CD4-positive, alpha-beta T cell treated with Interleukin-4 for 1 hour (primary cell): Measurements from ENCODE around the gene PDGFB.

ENCODE experiments used
- DNase-seq, 2 donors: peaks; one replicate each; pipeline ENCODE4 v3.0.0-alpha.2; 2020 to 2022

Gene PDGFB

DNA sequence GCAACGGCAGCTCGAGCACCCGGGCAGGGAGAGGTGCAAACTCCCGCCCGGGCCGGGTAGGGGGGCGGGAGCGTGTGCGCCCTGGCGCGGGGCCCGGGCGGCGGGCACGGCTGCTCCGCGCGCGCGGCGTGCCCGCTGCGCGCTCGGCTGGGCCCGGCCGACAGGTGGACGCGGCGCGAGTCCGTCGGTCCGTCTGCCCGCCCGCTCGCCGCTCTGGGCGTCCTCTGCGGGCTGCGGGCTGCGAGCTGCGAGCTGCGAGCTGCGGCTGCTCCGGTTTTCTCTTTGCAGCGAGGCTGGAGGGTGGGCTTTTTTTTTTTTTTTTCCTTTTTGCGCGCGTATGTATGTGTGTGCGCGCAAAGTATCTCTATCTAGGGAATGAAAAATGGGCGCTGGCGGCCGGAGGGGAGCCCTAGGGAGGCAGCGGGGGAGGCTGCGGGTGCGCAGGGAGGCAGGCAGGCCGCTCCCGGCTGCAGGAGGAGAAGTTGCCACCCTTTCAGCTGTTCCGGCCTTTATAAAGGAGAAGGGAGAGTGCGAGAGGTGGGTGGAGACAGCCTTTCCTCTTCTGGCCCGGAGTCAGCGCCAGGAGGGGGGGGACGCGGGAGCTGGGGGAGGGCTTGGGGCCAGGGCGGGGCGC is at the start of gene PDGFB:
Gene PDGFB, minus strand, starts transcription at position 487 of the 634 bp plus-strand sequence. CDS start 1,019 bp downstream, outside the sequence.
- DNase-seq: no peak

DNA sequence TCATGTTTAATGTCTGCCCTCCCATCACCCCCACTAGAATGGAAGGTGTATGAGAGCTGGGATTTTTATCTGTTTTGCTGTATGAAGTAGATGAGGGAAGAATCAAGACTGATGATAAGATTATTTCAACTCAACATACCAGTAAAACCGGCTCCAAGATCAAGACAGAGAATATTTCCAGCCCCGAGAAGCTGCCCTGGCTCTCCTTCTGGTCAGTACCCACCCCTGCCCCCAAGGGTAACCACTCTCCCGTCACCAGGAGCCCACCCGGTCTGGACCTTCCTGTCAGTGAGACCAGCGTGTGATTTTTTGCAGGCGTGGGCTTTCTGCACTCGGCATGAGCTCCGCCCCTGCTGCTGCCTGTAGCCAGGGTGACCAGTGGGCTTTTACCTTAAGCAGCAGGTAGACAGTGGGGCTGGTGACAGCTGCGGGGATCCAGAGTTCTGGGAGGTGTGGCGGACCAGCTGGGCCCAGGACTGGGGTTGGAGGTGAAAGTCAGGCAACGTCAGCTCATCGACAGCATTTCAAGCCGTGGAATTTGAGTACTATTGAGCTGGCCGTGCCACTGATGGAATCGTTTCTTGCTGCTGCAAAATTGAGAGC is 49.1 kb upstream of the PDGFB start:
- no peak for DNase-seq

DNA sequence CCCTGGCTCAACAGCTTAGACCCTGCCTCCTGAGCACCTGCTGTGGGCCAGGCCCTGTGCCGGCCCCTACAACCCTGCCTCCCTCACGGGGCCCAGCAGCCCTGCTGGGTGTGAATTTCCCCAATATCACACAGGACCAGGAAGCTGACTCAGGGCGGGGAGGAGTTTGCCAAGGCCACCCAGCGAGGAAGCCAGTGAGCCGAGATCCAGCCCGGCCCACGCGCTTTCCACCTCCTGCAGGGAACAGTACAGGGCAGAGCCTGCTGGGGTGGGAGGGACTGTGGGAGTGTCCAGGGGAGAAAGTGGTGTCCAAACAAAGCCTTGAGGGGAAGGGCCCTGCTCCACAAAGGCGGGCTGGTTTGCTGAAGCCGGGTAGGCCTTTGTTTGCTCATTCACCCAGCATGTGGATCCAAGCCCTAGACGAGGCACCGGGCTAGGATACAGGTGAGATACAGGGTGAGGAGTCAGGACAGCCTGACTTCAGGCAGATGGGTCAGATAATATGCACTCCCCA is 47.8 kb upstream of the PDGFB start:
- DNase-seq: peak in 1 of 2 donors; percentile 80

DNA sequence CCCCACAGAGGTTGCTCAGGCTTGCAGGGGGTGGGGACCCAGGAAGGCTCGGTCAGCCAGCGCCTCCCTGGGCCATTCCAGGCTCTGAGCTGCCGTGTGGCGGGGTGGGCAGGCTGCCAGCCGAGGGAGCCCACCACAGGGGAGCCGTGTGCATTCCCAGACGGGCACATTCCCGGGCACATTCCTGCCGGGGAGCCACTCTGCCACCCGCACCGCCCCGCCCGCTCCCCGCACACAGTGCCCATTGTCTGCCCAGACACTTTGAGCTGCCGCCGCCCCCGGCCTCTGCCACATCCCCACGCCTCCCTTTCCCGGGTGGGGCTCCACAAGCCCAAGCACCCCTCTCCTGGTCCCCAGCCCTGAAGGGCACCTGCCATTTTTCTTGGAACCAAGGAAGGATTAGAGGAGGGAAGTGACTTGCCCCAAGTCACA is 47.3 kb upstream of the PDGFB start:
- no peak for DNase-seq

DNA sequence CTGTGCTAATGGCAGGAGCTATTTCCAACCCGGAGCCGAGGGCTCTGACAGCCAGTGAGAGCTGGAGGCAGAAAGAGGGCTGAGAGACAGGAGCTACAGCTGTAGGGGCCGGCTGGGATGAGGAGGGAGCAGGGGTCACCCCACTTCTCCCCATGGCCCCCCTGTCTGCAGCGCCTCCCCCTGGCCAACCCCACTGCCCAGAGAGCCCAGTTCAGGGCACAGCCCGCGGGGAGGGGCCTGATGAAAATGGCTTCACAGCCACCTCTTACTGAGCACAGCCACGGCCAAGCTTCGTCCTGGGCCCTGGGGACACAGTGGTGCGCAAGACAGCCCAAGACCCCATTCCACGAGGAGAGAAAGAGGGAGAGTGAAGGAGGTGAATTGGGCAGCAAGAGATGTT is 46.7 kb upstream of the PDGFB start:
- DNase-seq: no peak

GRCh38 chr22:39290724-39291161 is 46.0 kb upstream of the PDGFB start:
- DNase-seq: no peak

DNA sequence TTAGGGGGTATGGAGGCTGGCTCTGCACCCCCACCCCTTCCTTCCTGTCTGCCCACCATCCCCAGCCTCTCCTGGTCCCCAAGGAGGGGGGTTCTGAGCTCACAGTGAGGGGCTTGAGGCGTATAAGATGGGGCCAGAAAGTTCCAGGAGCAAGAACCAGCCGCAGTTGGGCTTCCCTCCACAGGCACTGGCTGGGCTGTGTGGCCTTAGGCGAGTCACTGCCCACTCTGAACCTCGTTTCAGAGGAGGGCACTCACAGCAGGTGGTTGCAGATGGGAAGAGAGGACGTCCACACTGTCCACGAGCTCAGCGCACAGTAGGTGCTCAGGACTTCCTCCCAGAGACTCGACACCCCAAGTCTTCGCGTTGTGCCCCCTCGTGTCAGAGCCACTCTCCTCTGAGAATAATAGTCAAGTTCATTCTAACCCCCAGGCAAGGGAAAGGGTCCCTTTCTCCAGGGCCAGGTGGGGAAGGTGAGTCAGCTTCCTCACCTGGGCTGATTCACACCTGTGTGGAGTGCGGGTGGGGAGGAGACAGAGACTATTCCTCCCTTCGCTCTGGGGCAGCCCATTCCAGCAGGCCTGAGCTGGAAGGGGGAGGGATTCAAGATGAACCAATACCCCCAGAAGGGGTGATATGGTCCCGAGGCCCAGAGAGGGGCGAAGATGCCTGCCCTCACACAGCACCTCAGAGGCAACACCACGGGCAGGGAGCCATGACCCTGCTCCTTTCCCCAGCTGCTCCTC is 45.4 kb upstream of the PDGFB start:
- no peak for DNase-seq

DNA sequence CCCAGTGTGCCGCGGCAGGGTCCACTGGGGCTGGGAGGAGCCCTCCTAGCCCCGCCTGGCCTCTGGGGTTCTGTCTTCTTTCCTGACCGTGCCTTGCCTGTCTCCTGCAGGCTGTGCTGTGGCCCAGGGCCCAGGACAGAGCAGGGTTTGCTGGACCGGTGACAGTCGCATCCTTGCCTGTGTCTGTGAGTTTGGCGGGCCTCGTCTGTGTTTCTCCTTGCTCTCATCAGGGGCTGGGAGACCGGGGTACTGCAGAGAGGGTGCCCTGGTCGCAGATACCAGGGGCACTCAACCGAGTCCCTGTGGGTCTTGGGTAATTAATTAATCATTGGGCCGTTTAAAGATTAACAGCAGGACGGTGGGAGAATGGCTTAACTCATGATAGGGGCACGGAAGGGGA is 44.8 kb upstream of the PDGFB start:
- no peak for DNase-seq

- no peak for DNase-seq
These were observed 43.5 kb upstream of the PDGFB start for GRCh38 chr22:39288135-39288898.

DNA sequence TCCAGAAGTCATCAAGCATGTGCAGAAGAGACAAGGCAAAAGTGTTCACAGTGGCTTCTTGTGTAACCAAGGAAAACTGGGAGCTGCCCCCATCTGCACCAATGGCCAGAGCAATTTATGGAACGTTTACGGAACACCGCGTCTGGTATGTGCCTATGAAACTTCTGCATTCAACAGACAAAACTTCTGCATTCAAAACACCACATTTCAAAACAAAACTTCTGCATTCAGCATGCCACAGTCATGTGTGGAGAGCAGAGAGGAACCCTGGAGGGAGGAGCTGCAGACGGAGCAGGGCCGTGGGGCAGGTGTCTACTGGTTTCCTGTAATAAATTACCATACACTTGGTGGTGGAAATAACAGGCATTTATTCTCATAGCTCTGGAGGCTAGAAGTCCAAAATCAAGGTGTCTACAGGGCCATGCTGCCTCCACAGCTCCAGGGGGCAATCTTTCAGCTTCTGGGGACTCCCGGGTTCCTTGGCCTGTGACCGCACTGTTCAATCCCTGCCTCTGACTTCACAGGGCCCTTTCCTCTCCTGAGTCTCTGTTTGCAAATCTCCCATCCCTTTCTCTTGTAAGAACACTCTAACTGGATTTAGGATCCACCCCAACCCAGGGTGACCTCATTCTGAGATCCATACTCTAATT is 42.4 kb upstream of the PDGFB start:
- peak; percentile 17 to 38 for DNase-seq

GRCh38 chr22:39284983-39285382 is 40.2 kb upstream of the PDGFB start:
- DNase-seq: no peak

DNA sequence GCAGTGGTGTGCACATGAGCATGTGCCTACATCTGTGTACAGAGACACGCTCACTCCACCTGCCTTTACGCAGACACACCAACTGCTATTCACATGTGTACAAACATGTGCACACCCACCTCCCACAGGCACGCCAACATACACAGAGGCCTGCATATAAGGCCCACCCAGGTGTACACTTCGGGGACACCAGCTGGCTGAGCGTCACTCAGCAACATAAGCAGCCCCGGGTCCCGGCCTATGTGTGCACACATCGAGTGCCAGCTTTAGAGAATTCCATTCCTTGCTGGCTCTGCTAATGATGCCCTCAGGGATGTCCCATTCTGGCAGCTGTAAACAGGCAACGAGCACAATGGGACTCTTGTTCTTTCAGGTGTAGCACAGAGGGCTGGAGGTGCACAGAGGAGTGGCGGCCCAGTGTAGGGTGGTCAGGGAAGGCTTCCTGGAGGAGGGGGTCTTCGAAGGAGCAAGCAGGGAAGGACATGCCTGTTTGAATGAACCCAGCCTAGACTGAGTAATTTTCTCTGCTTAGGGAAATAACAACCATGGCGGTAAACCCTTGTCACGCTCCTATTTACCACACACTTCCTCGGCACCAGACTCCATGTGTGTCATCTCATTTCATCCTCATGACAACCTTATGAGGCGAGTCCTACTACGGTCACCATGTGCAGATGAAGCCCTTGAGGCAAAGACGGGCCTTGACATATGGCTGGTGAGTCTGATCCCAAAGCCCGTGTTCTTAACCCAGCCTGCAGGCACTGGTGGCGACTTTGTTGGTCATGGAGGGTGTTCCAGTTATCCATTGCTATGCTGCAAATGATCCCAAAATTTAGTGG is 39.6 kb upstream of the PDGFB start:
- DNase-seq: no peak

DNA sequence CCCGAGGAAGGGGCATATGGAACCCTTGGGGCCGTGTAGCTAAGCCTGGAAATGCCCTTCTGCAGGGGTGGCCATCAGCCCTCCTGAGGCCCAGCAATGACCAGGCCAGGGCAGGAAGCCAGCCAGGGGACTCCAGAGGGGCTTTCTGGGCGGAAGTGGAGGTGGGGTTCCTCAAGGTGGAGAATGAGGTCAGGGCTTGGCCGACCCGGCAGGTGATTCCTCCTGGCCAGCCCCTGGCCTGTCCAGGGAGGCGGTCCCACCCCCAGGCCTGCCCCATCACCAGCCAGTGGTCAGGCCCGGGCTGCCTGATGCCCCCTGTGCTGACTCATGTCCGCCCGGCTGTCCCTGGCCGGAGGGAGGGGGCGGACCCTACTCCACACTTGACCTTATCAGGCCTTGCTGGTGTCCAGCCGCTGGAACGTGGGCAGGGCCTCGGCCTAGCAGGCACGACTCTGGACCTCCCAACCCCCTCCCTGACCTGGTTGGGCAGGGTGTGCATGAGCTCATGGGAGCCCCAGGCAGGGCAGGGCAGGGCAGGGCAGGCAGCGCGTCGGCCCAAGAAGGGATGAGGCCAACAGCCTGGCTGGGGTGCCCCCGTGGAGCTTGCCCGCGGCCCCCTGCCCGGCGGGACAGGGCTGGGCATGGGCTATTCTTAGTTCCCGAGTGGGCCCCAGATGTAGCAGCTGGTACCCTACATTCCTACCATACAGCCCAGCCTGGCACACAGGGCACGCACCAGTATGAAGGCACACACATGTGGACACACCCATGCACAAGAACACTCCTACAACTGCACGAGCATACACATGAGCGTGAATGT is 38.8 kb upstream of the PDGFB start:
- no peak for DNase-seq

DNA sequence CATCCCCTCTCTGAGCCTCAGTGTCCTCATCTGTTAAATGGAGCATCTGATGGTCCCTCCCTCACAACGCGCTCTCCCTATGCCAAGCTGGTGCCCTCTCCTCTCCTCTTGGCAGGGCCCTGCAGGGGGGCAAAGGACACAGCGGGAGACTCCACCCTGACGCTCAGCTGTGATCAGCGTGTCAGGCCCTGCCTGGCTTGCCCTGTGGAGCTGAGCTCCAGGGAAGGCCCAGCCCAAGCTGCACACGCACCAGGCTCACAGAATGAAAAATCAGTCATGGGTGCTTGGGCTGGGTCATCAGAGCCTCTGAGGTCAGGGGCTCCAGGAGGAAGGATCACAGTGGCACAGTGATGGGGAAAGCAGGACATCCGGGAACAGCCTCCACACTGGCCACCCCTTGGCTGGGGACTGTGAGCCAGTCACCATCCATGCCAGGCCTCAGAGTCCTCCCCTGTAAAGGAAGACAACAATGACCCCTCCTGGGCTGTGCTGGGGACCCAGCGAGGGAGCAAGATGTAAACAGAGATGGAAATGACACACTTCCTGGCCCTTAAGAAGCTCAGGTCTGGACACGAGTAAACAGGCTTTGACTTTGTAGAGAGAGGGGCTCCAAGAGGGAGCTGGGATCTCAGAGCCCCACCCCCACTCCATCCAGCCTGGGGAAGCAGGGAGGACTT is 38.0 kb upstream of the PDGFB start:
- no peak for DNase-seq

DNA sequence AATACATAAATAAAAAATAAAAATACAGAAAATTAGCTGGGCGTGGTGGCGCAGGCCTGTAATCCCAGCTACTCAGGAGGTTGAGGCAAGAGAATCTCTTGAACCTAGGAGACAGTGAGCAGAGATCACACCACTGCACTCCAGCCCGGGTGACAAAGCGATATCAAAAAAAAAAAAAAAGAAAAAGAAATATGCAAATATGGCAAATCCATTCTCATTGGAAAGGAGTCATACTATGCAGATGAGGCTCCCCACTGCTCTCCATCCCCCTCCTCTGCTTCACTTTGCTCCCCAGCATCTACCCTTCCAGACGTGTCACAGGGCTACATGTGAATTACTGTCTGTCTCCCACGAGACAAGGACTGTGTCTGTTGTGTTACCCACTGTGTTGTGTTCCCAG is 36.3 kb upstream of the PDGFB start:
- no peak for DNase-seq

- no peak for DNase-seq
These were observed 35.5 kb upstream of the PDGFB start for GRCh38 chr22:39280250-39280649.

- no peak for DNase-seq
These were observed 34.5 kb upstream of the PDGFB start for GRCh38 chr22:39279170-39279850.

- no peak for DNase-seq
These were observed 33.3 kb upstream of the PDGFB start for GRCh38 chr22:39278040-39278439.

DNA sequence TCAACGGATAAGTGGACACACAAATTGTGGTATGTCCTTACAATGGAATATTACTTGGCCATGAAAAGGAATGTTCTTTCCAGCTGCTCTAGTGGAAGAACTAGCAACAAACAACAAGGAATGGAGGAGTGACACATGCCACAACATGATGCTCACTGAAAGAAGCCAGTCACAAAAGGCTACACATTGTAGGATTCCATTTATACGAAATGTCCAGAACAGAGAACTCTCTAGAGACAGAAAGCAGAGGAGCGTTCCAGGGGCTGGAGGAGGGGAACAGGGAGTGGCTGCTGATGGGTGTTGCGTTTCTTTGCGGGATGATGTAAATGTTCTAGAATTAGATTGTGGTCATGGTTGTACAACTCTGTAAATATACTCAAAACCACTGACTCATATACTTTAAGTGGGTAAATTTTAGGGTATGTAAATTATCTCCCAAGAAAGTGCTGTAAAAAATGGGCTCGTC is 32.4 kb upstream of the PDGFB start:
- DNase-seq: peak in 1 of 2 donors; percentile 29
